Body of pancreas (tissue), 4 donors: Measurements from ENCODE around the gene NTRK2.

Experiments
- CTCF ChIP-seq, 7 experiments: fragments of 450-650 bp in 4 of 7; fragments of 200-600 bp in 3 of 7; sonication (generic) in 3 of 7; IDR thresholded peaks; one replicate each; pipeline ENCODE4 v1.5.1; 2016 to 2019; ENCODE audit warnings: antibody characterized with exemption in 7 of 7
- POLR2A ChIP-seq, 3 donors: fragments of 450-650 bp; IDR thresholded peaks; one replicate each; pipeline ENCODE4 v1.6.1; 2016; ENCODE audit warnings: antibody characterized with exemption in 3 of 3, mild to moderate bottlenecking in 2 of 3

GRCh38 chr9:84691634-84692033 is 22.1 kb downstream of the NTRK2 start:
- no peak for TF ChIP-seq CTCF (IDR thresholded peaks at IDR 0.05)
- no peak for TF ChIP-seq POLR2A (IDR thresholded peaks at IDR 0.05)
